H1 (cell line): ENCODE measurements around the gene TLCD5. TPM values are rescaled to one million over a fixed set of nuclear protein-coding genes. Genes with fewer than 3 reads are reported as not detected.

Experiments used
- BCL11A ChIP-seq, 2 experiments: IDR thresholded peaks; one replicate each; pipeline ENCODE4 v1.6.1; 2011; ENCODE audit warnings: low read depth in 2 of 2, low read length in 2 of 2, mild to moderate bottlenecking in 2 of 2
- SP4 ChIP-seq: IDR thresholded peaks from 2 replicates; pipeline ENCODE4 v1.6.1; 2012; ENCODE audit warnings: low read length, inconsistent platforms
- polyA plus RNA-seq, 7 experiments: library from polyadenylated mRNA; depleted of rRNA in 3 of 7; stranded (reverse) in 5 of 7; unstranded in 2 of 7; fragments of >200 nt in 5 of 7; fragments of 200-250 nt in 2 of 7; gene quantifications; 1 replicate in 5 of 7; 2 replicates in 1 of 7; 4 replicates in 1 of 7; pipeline versions ENCODE4 v1.2.1 to v1.2.3, GENCODE V29; 2011 to 2013; ENCODE audit warnings: missing spikeins in 2 of 7, mixed read lengths in 2 of 7
- total RNA-seq: library from RNA; stranded (reverse); fragmentation: NEBNext Ultra II Directional; extraction: Animal tissue kit (Norgen Biotek cat#: 25700); gene quantifications from 2 replicates; pipeline ENCODE4 v1.2.1, GENCODE V29; 2021

TLCD5 gene
- total and polyA plus RNA-seq, 2 of the 8 experiments (the other 6 are each of a cell fraction or from before 2014, with no cell fraction given), result 9.5 to 10.1 TPM

GRCh38 chr11:120289426-120289825 is 35.7 kb upstream of the TLCD5 start (continued):
- no peak for TF ChIP-seq BCL11A (IDR thresholded peaks at IDR 0.05; ENCODE audit: low read depth in 2 of 2, low read length in 2 of 2)
- no peak for TF ChIP-seq SP4
